ENCODE data around the gene RWDD4. TPM values are rescaled to one million over a fixed set of nuclear protein-coding genes. Genes with fewer than 3 reads are reported as not detected.

RWDD4 gene
- total and polyA plus RNA-seq, 3 donors from 2014 or later, result 14.5 to 25.4 (median 23.0) TPM

DNA sequence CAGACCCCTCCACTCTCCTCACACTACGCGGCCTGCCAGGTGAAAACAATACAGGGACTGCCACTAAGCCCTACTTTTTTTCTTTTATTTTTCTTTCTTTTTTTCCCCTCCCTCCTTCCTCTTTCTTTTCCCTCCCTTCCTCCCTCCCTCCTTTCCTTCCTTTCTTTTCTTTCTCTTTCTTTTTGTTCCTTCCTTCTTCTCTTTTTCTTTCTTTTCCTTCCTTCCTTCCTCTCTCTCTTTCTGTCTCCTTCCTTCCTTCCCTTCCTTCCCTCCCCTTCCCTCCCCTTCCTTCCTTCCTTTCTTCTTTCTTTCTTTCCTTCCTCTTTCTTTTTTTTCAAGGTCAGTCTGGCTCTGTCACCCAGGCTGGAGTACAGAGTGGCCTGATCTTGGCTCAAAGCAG, 41.9 kb downstream of the RWDD4 start:
- Histone ChIP-seq H3K4me1 (peaks cover 32% of the 10 kb centered on the region), H3K27ac (no peak overlapping the region), H3K9me3 (no peaks in the 10 kb centered on the region), H3K36me3 (ENCODE audit: low read depth, missing control alignments) (no peaks in the 10 kb centered on the region), H3K27me3 (no peaks in the 10 kb centered on the region), H3K4me3 (no peak overlapping the region)
- 89 to 95% methylated on average over 2 of the region's 2 CpGs for WGBS, 2 donors
- no peak for DNase-seq
- no peak for TF ChIP-seq CTCF (IDR thresholded peaks at IDR 0.05)
- no peak for TF ChIP-seq POLR2A (IDR thresholded peaks at IDR 0.05)
- intact Hi-C loops (cut with DNase I; ENCODE audit: low total_unique reads), result no loop called here

- intact Hi-C loops (cut with DNase I; ENCODE audit: low total_unique reads), result no loop called here
- no peaks in the 10 kb centered on the region for H3K36me3 ChIP-seq (ENCODE audit: low read depth, missing control alignments)
- no peaks in the 10 kb centered on the region for H3K9me3 ChIP-seq
- H3K27ac ChIP-seq, result no peak overlapping the region
- peaks cover 12% of the 10 kb centered on the region for H3K4me1 ChIP-seq
- no peak overlapping the region for H3K4me3 ChIP-seq
- TF ChIP-seq POLR2A (IDR thresholded peaks at IDR 0.05), result no peak
- no peaks in the 10 kb centered on the region for H3K27me3 ChIP-seq
- DNase-seq, result no peak
- 85 to 90% methylated on average over 20 of the region's 20 CpGs for WGBS, 2 donors
Measured at GRCh38 chr4:183612329-183613250, 46.4 kb downstream of the RWDD4 start.

DNA sequence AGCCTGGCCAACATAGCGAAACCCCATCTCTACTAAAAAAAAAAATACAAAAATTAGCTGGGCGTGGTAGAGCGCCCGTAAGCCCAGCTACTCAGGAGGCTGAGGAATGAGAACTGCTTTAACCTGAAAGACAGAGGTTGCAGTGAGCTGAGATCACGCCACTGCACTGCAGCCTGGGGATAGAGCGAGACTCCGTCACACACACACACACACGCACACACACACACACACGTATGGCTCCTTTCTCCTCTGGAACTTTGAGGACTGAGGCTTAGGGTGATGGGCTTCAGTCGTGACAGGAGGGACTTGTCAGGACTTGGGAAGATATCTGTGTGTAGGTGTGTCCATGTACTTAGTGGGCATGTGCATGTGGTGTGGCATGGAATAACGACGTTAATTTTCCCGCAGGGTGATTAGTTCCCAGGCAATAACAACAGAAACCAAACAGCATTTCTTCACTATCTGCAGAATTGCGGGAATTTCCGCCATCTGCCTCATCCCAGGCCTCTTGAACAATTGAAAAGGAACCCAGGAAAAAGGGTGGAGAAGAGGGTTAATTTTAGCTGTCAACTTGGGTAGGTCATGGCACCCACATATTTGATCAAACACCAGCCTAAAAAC, 47.7 kb downstream of the RWDD4 start:
- no peaks in the 10 kb centered on the region for H3K27me3 ChIP-seq
- 70 to 73% methylated on average over 15 of the region's 15 CpGs for WGBS, 2 donors
- H3K36me3 ChIP-seq (ENCODE audit: low read depth, missing control alignments), result no peaks in the 10 kb centered on the region
- peaks cover 12% of the 10 kb centered on the region for H3K4me1 ChIP-seq
- intact Hi-C loops (cut with DNase I; ENCODE audit: low total_unique reads), result no loop called here
- DNase-seq, result no peak
- no peaks in the 10 kb centered on the region for H3K9me3 ChIP-seq
- TF ChIP-seq POLR2A (IDR thresholded peaks at IDR 0.05) (no peak), CTCF (IDR thresholded peaks at IDR 0.05) (no peak)
- peak overlapping the region; percentile 45 to 80 for H3K27ac ChIP-seq
- no peak overlapping the region for H3K4me3 ChIP-seq

GRCh38 chr4:183610613-183611012, 48.4 kb downstream of the RWDD4 start:
- intact Hi-C loops (cut with DNase I; ENCODE audit: low total_unique reads), result no loop called here
- Histone ChIP-seq H3K27me3 (no peaks in the 10 kb centered on the region), H3K4me1 (peaks cover 12% of the 10 kb centered on the region), H3K36me3 (ENCODE audit: low read depth, missing control alignments) (no peaks in the 10 kb centered on the region), H3K4me3 (no peak overlapping the region), H3K9me3 (no peaks in the 10 kb centered on the region), H3K27ac (peak overlapping the region; percentile 45 to 80)
- no peak for TF ChIP-seq POLR2A (IDR thresholded peaks at IDR 0.05)
- 28 to 40% methylated on average over 7 of the region's 7 CpGs for WGBS, 2 donors
- peak; percentile 75 for DNase-seq

DNA sequence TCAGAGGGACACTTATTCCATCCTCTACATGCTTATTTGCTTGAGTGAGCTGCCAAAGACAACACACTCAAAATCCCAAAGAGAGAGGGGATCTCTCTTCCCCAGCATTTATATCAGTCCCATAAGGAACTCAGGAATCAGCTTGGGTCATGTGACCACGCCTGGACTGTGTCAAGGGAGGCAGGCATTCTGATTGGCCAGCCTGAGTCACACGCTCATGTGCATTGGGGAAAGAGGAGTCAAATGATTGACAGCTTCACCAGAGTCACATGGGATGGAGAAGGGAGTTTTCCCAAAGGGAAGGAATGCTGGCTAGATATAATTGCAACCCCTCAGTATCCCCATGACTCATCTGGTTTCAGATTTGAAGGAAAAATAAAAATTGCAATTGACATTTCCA, 49.0 kb downstream of the RWDD4 start:
- H3K27ac ChIP-seq, result peak overlapping the region in 1 of 2 donors; percentile 80

More for the DNA sequence above, 49.0 kb downstream of the RWDD4 start:
- intact Hi-C loops (cut with DNase I; ENCODE audit: low total_unique reads), result no loop called here
- Histone ChIP-seq H3K9me3 (no peaks in the 10 kb centered on the region), H3K36me3 (ENCODE audit: low read depth, missing control alignments) (no peaks in the 10 kb centered on the region), H3K27me3 (no peaks in the 10 kb centered on the region), H3K4me3 (no peak overlapping the region), H3K4me1 (peaks cover 12% of the 10 kb centered on the region)
- DNase-seq, result no peak
- TF ChIP-seq CTCF (IDR thresholded peaks at IDR 0.05) (no peak), POLR2A (IDR thresholded peaks at IDR 0.05) (no peak)
- 100% methylated on average over 2 of the region's 2 CpGs for WGBS, 2 donors
